NCI-H187 treated with DMSO at 0.1 percent for 48 hours (cell line): Measurements from ENCODE around the gene ATP8B2.
"Not testable (repeated sequence)": the region's sequence is repeated elsewhere in the genome, so short reads cannot be mapped to it uniquely, and the experiment has no call there.

Experiments used
- DNase-seq: peaks from one replicate; lab custom pipeline; 2025; lab: John Stamatoyannopoulos, UW

The ATP8B2 gene

DNA sequence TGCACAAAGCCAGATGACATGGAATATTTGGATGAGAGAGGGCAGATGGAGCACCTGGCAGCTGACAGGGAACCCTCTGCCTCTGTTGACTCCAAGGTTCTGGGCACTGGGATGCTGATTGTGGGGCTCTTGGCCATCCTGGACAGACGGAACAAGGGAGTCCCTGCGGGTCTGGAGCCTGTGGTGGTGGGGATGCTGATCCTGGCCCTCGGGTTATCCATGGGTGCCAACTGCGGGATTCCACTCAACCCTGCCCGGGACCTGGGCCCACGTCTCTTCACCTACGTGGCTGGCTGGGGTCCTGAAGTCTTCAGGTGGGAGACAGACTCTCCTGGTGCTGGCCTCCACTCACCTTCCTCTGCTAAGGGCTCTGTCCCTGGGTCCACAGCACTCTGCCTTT, 1.8 kb upstream of the ATP8B2 start:
- no peak for DNase-seq

- no peak for DNase-seq
Observed at GRCh38 chr1:154324241-154324640, 1.1 kb upstream of the ATP8B2 start.

DNA sequence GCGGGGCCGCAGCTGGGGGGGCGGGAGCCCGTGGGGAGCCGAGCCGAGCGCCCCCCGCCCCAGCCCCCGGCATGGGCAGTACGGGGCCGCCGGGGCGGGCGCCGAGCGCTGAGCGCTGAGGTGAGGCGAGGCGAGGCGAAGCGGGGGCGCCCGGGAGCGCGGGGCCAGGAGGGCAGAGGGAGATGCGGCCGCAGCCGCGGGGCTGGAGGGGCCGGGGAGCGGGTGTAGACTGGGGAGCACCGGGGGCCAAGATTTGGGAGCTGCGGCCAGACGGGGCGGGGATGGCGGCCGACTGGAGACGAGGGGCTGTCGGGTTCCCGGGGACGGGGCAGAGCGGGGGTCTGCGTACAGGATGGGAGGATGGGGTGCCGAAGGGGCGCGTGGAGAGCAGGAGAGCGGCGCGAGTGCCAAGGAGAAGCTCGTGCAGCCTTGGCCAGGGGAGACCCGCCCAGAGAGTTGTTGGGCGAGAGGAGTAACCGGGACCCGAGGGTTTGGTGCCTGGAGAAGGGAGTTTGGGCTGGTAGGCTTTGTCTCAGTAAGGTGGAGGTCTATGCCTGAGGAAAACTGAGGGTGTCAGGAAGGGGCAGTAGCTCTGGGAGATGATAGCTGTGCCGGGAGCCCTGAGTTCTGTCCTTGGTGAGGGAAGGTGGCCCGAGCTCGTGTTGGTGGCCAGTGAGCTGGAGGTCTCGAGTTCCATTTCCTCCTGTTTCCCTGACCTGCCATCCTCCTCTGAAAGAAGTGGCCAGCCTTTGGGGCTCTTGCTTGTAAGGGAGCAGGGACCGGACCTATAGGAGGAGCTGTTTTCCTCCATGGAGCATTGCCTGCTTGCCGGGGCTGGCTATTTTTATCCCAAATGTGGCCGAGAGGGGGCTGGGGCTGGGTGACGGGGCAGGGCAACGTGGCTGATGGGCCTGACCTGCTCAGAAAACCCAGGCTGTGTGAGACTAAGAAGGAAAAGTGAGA, 539 bp downstream of the ATP8B2 start:
- DNase-seq = no peak

- DNase-seq = no peak
Observed at GRCh38 chr1:154326546-154327465, 1.5 kb downstream of the ATP8B2 start.

GRCh38 chr1:154327466-154328317, 2.4 kb downstream of the ATP8B2 start:
- DNase-seq = peak; percentile 30

DNA sequence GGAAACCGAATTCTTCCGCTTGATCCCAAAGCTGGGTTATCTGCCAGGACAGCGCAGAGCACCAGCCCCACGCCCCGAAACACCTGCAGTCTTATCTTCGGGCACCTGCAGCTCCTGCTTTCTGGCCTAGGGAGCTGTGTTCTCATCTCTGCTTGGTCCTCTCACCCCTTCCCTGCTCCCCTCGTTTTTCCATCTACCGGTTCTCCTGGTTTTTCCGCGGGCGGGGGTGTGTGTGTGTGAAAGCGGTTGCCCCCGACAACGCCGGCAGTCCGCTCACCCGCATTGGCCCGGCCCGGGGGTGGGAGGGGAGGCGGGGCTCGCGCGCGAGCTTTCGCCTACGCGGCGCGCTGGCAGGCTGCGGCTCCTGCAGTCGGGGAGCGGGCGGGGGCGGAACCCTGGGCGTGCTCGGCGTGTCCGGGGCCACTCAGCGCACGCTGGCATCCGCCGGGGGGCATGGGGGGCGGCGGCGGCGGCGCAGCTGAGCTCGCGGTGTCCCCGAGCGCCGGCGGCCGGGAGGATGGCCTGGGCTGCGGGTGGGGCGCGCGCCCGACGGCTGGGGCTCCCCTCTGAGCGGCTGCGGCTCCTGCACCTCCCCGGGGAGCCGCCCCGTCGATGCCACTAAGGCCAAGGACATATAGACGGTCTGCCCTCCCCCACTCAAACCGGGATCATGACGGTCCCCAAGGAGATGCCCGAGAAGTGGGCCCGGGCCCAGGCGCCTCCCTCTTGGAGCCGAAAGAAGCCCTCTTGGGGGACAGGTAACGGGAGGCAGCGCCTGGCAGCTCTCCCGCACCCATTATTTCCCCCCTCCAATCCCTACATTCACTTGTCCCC, 3.2 kb downstream of the ATP8B2 start:
- no peak for DNase-seq

DNA sequence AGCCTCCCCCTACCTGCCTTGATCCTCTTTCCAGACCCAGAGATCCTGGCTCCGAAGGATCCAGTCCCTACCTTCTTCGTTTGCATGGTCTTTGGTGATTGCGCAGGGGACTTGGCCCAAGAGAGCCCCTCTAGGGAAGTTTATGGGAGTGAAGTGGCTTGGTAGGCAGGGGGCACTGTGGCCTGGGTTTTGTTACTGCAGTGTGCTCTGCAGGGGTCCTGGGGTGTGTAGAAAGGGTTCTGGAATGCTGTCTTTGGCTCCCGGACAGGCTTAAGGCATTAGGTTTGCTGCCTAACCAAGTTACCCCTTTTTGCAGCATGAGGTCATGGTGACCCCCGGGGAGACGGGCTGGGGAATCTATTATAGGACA, 3.8 kb downstream of the ATP8B2 start:
- no peak for DNase-seq

DNA sequence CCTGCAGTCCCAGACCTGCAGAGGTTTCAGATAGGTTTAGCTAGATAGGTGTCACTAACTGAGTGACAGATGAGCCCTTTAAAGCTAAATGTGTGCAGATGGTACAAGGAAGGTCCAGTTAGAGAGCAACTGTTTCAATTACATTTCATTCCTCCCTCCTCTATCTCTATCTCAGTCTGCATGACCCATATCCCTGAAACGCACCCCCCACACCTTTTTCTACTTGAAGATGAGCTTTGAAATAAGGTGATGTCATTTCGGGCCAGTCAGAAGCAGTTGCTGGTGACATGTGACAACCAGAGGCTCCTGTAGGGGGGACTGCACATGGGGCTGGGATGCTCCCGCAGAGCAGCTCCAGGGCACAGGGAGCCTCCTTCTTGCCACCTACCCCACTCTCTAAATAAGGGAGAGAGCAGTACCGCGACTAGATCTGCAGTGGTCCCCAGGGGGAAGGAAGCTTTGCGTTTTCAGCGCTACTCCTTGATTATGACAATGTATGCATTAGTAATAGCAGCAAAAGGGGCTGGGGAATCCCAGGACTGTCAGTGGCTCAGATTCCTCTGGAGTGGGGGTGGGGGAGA, 4.3 kb downstream of the ATP8B2 start:
- DNase-seq = no peak

DNA sequence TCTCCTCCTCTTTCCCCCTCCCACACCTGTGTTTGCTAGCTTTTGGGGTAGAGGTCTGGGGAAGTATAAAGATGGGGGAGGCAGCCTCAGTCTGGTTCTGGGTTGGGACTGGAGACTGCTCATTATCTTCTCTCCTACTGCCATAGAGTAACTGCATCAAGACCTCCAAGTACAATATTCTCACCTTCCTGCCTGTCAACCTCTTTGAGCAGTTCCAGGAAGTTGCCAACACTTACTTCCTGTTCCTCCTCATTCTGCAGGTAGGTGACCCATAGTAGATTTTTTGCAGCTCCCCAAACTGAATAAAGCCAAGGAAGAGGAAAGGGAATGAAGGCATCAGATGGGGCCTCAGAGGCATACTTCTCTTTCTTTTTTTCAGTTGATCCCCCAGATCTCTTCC, 5.3 kb downstream of the ATP8B2 start:
- no peak for DNase-seq

GRCh38 chr1:154334079-154335024, 9.0 kb downstream of the ATP8B2 start:
- DNase-seq = no peak

DNA sequence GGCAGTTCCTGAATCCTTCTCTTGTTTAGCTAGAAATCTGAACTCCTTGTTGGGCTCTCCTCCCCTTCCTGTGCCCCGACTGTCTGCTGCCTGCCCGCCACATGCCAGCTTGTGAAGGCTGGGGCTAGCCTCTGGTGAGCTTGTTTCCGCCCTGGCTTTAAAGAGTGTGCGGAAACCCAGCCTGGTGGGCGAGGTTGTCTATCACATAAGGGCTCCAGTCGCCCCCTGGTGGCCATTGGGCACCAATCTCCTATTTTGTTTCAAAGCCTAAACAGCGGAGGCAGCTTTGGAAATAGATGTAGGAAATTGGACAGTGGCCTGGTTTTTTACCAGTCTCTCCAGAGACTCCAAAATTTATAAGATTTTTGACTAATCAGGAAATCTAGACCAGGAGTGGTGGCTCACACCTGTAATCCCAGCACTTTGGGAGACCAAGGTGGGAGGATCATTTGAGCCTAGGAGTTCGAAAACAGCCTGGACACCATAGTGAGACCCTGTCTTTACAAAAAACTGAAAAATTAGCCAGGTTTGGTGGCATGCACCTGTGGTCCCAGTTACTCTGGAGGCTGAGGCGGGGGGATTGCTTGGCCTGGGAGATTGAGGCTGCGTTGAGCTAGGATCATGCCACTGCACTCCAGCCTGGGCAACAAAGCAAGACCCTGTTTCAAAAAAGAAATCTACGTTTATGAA, 9.8 kb downstream of the ATP8B2 start:
- peak; percentile 52 for DNase-seq

- DNase-seq = no peak
Observed at GRCh38 chr1:154337253-154337894, 12.0 kb downstream of the ATP8B2 start.

DNA sequence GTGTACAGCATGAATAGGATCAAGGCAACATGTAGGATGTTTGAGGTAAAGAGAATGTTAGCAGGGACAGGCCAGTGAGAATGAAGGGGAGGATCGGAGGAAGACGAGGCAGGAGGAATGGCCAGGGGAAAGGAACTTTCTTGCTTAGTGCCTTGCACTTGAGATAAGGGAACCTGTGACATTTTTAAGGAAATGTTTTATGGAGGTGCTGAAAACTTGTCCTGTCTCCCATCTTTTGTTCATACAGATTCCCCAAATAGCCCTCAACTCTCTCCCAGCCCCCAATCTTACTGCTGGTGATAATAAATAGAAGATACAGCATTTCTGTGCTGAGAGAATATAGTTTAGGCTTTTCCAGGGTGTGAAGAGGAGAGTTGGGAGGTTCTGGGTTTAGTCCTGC, 13.6 kb downstream of the ATP8B2 start:
- no peak for DNase-seq

DNA sequence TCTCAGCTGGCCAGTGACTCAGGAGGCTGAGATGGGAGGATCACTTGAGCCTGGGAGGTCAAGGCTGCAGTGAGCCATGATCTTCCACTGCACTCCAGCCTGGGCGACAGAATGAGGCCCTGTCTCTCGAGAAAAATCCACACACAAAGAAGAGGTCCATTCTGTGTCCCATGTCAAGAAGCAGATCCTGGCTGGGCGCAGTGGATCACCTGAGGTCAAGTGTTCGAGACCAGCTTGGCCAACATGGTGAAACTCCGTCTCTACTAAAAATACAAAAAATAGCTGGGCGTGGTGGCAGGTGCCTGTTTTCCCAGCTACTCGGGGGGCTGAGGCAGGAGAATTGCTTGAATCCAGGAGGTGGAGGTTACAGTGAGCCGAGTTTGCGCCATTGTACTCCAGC, 16.0 kb downstream of the ATP8B2 start:
- not testable (repeated sequence) for DNase-seq

- no peak for DNase-seq
Observed at GRCh38 chr1:154342132-154342531, 16.8 kb downstream of the ATP8B2 start.

DNA sequence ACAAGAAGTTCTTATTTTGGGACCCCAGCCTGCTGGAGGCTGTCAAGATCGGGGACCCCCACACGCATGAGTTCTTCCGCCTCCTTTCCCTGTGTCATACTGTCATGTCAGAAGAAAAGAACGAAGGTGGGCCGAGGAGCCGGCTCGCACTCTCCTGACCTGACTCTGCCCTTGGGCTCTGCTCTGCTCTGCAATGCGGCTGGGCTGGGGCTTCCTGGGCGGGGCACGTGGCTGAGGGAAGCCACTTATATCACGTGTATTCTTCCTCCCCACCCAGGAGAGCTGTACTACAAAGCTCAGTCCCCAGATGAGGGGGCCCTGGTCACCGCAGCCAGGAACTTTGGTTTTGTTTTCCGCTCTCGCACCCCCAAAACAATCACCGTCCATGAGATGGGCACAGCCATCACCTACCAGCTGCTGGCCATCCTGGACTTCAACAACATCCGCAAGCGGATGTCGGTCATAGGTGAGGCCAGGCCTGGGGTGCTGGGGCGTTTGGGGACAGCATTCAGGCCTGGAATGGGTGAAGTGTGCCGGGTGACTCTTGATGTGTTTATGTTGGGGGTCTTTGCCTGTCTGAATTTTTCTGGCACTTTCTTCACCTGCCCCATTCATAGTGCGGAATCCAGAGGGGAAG, 17.6 kb downstream of the ATP8B2 start:
- no peak for DNase-seq

GRCh38 chr1:154344977-154345837, 19.9 kb downstream of the ATP8B2 start:
- DNase-seq = no peak
